ENCODE results near the gene XRCC5. TPM values are rescaled to one million over a fixed set of nuclear protein-coding genes. Genes with fewer than 3 reads are reported as not detected.

The XRCC5 gene
- total and polyA plus RNA-seq, 10 of the 15 experiments (the other 5 are each of a cell fraction or from before 2014, with no cell fraction given), result 259 to 815 (median 530) TPM

DNA sequence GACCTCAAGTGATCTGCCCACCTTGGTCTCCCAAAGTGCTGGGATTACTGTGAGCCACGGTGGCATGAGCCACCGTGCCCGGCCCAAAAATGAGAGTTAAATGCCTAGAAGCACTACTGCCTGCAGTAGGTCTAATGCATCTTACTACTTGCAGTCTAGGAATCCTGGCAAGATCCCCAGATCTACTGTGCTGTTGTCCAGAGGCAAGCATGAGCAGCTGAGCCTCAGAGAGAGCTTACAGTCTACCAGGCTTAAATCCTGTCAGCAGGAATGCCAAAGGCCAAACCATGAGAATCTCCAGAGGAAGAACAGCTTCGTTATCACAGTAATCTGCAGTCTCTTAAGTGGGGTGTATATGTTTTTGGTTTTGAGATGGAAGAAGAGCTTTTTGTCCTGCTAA lies 54.4 kb downstream of the XRCC5 start (continued):
- TF ChIP-seq NFYA (IDR thresholded peaks at IDR 0.05; ENCODE audit: borderline replicate concordance, low read depth, low read length) (no peak), MYC (IDR thresholded peaks at IDR 0.05; ENCODE audit: insufficient read depth, insufficient read length, insufficient replicate concordance, low read length, severe bottlenecking) (no peak), HCFC1 (IDR thresholded peaks at IDR 0.05; ENCODE audit: low read length) (no peak)
- TF ChIP-seq, protein P1, sequence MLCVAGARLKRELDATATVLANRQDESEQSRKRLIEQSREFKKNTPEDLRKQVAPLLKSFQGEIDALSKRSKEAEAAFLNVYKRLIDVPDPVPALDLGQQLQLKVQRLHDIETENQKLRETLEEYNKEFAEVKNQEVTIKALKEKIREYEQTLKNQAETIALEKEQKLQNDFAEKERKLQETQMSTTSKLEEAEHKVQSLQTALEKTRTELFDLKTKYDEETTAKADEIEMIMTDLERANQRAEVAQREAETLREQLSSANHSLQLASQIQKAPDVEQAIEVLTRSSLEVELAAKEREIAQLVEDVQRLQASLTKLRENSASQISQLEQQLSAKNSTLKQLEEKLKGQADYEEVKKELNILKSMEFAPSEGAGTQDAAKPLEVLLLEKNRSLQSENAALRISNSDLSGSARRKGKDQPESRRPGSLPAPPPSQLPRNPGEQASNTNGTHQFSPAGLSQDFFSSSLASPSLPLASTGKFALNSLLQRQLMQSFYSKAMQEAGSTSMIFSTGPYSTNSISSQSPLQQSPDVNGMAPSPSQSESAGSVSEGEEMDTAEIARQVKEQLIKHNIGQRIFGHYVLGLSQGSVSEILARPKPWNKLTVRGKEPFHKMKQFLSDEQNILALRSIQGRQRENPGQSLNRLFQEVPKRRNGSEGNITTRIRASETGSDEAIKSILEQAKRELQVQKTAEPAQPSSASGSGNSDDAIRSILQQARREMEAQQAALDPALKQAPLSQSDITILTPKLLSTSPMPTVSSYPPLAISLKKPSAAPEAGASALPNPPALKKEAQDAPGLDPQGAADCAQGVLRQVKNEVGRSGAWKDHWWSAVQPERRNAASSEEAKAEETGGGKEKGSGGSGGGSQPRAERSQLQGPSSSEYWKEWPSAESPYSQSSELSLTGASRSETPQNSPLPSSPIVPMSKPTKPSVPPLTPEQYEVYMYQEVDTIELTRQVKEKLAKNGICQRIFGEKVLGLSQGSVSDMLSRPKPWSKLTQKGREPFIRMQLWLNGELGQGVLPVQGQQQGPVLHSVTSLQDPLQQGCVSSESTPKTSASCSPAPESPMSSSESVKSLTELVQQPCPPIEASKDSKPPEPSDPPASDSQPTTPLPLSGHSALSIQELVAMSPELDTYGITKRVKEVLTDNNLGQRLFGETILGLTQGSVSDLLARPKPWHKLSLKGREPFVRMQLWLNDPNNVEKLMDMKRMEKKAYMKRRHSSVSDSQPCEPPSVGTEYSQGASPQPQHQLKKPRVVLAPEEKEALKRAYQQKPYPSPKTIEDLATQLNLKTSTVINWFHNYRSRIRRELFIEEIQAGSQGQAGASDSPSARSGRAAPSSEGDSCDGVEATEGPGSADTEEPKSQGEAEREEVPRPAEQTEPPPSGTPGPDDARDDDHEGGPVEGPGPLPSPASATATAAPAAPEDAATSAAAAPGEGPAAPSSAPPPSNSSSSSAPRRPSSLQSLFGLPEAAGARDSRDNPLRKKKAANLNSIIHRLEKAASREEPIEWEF (IDR thresholded peaks at IDR 0.05; ENCODE audit: insufficient replicate concordance, low read depth, low read length), result no peak

DNA sequence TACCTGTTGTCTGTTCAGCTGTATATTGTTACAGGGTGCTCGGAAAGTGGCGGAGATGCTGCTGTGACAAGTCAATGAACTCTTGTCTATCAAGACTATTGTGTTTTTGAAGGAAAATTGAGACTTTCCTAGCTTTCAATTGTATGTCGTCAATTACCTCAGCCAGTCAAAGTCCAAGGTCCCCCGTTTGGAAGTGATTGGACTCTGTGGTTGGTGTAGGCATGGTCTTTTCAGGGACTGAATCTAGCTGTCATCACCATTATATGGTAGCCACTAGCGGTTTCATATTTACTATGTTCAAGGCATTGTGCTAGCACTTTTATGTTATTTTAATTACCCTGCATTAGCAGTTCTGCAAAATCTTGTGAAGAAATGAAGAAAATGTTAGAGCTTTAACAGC lies 54.9 kb downstream of the XRCC5 start:
- Histone ChIP-seq H3K9me3 (replicated peaks; ENCODE audit: control insufficient read depth, insufficient read depth, low read length) (no peaks in the 10 kb centered on the region), H3K4me3 (no peak overlapping the region), H3K36me3 (ENCODE audit: control insufficient read depth in 2 of 2, insufficient read depth in 2 of 2, low read length in 1 of 2) (peaks cover 18 to 66% of the 10 kb centered on the region in 2 experiments), H3K9ac (ENCODE audit: control insufficient read depth, insufficient read depth, low read length) (no peak overlapping the region), H2AFZ (ENCODE audit: control insufficient read depth, low read depth, low read length) (no peak overlapping the region), H3K79me2 (ENCODE audit: control insufficient read depth, insufficient read depth, low read length) (no peaks in the 10 kb centered on the region; the same call in 1 of the 2 replicates), H4K20me1 (ENCODE audit: control insufficient read depth, insufficient read depth) (no peaks in the 10 kb centered on the region), H3K27ac (ENCODE audit: control insufficient read depth, insufficient read depth) (no peak overlapping the region), H3K4me1 (ENCODE audit: control insufficient read depth, insufficient read depth, low read length) (no peaks in the 10 kb centered on the region), H3K4me2 (ENCODE audit: control insufficient read depth, insufficient read depth) (no peak overlapping the region), H3K27me3 (replicated peaks in 1 of 2; ENCODE audit: control insufficient read depth in 2 of 2, insufficient read depth in 2 of 2, low read length in 1 of 2) (no peaks in the 10 kb centered on the region)
- WGBS (ENCODE audit: insufficient coverage, insufficient replicate concordance, low lambda C conversion rate, missing lambda C conversion rate), result 97% methylated on average over 5 of the region's 5 CpGs
- no peak for TF ChIP-seq CBFB (IDR thresholded peaks at IDR 0.05; ENCODE audit: low read depth)
- TF ChIP-seq CHD2 (IDR thresholded peaks at IDR 0.05; ENCODE audit: borderline replicate concordance, low read depth, low read length), result no peak
- no peak for FAIRE-seq
- ChIA-PET POLR2A (interaction anchor here (0.6 kb wide), 1 partner anchor 459 kb away, joined by 4 read pairs; no protein-coding TSS in a partner anchor), SMC1A (ENCODE audit: uncharacterized antibody, unreplicated experiment) (interaction anchor here (0.9 to 1.7 kb wide), 3 partner anchors 10 to 52 kb away, joined by 3 to 4 read pairs (median 3); no protein-coding TSS in a partner anchor), RAD21 (ENCODE audit: unreplicated experiment) (no interaction called here), CTCF (interaction anchor here (0.6 to 2.0 kb wide), 2 partner anchors 52 to 132 kb away, joined by 3 to 6 read pairs; no protein-coding TSS in a partner anchor)
- in situ Hi-C loops (cut with MboI), result no loop called here
- BruUV-seq (replicated peaks), result no TSS peak
- no peak for ATAC-seq
- intact Hi-C loops (cut with micrococcal nuclease; ENCODE audit: unreplicated experiment), result no loop called here
- no peak for DNase-seq (ENCODE audit: low read depth, low spot score)

All from GM12878 (cell line).